ENCODE results near the gene LRIG1. TPM values are rescaled to one million over a fixed set of nuclear protein-coding genes. Genes with fewer than 3 reads are reported as not detected.

Gene LRIG1
- total and polyA plus RNA-seq, 2 of the 8 experiments (the other 6 are each of a cell fraction or from before 2014, with no cell fraction given) = 78.1 to 88.7 TPM

DNA sequence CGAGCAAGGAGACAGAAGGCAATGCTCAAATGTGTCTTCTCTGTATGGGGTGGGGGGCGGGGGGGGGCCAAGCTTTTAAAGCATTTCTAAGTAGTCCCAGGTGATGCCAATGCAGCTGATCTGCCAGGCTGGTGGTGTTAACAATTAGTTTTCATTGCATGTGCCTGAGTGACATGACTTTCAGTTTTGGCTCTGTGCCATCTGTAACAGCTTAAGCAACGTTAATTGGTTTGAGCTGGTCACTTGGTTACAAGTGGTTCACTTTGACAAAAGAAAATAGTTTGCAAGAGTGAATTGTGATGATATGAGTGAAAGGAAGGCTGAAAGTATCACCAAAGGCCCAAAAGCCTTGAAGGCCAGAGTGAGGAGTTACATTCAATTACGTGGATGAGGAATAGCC lies 26.4 kb upstream of the LRIG1 start (continued):
- TF ChIP-seq NRF1 (IDR thresholded peaks at IDR 0.05; ENCODE audit: low read depth, low read length) (no peak), CHD1 (IDR thresholded peaks at IDR 0.05; ENCODE audit: low read depth, low read length) (no peak), SP1 (IDR thresholded peaks at IDR 0.05; ENCODE audit: low read depth, low read length) (no peak), RFX5 (IDR thresholded peaks at IDR 0.05; ENCODE audit: borderline replicate concordance, low read depth, low read length) (no peak), GTF2F1 (IDR thresholded peaks at IDR 0.05; ENCODE audit: borderline replicate concordance, low read depth, low read length) (no peak), TAF7 (optimal IDR thresholded peaks at IDR 0.05; ENCODE audit: borderline replicate concordance, low read depth, low read length) (no peak)
